Central memory CD4-positive, alpha-beta T cell (primary cell): ENCODE measurements around the gene KRTAP19-2.
"Not testable (repeated sequence)": the region's sequence is repeated elsewhere in the genome, so short reads cannot be mapped to it uniquely, and the experiment has no call there.

ENCODE experiments used
- DNase-seq: peaks from one replicate; pipeline ENCODE4 v3.0.0; 2022
- total RNA-seq, 3 experiments: gene quantifications; one replicate each; lab custom pipeline; 2026; lab: John Stamatoyannopoulos, UW

The KRTAP19-2 gene, protein sequence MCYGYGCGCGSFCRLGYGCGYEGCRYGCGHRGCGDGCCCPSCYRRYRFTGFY
- total RNA-seq: 0 reads per million in 3 experiments

DNA sequence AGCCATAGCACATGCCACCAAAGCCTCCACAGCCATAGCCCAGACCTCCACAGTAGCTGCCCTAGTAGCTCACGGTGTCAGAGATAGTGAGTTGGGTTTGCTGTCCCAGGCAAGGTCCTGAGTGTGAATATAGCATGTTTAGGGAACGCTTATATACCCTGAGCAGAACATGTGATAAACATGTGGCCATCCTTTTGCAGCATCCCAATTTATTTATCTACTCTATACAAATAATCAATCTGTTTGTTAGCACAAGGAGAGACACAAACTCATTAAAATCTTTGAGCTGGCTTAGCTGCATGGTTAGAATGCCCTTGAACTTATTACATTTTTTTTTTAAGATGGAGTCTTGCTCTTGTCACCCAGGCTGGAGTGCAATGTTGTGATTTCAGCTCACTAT, at the start of gene KRTAP19-2:
KRTAP19-2 (minus strand) TSS at position 101 of the 400 bp plus-strand sequence; CDS start at position 13, 88 bp downstream.
- DNase-seq: no peak

DNA sequence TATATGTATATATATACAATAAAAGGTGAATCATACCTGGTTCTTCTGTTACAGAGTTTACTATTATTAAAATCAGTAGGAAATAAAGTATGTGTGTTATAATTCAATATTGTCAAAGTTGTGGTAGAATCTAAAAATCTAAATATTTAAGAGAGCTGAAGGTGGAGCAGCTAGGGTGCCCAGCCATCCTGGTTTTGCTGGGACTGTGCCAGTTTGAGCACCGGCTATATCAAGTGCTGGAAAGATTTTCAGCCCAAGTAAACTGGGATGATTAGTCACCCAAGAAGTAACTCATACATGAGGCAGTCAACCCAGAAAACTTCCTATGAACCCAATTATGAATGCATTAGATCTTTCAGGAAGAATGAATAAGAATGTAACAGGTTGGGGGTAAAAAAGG, 31.6 kb upstream of the KRTAP19-2 start:
- DNase-seq: no peak

DNA sequence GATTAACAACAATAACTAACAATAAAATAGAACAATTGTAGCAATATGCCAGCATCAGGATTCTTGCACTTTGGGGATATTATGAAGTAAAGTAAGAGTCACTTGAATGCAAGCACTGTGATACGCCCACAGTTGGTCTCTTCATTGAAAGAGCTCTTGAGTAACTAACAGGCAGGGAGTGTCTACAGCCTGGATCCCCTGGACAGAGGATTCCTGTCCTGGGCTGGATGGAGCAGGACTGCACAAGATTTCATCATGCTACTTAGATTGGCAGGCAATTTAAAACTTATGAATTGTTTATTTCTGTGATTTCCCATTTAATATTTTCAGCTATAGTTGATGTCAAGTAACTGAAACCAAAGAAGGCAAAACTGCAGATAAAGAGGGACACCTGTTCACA, 28.4 kb upstream of the KRTAP19-2 start:
- no peak for DNase-seq

DNA sequence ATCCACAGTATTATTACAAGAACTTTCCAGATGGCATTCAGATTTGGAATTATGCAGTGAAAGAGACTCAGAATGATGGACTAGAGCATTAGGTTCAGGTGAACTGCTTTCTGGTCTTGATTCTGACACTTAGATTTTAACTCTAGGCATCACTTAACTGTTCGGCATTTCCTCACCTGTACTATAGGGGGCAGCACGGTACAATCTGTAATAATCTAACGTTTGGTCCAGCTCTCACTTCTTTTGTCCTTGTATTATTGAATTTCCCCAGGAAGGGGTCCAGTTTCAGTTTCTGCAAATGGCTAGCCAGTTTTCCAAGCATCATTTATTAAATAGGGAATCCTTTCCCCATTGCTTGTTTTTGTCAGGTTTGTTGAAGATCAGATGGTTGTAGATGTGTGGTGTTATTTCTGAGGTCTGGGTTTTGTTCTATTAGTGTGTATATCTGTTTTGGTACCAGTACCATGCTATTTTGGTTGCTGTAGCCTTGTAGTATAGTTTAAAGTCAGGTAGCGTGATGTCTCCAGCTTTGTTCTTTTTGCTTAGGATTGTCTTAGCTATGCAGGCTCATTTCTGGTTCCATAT, 18.5 kb upstream of the KRTAP19-2 start:
- DNase-seq: not testable (repeated sequence)

DNA sequence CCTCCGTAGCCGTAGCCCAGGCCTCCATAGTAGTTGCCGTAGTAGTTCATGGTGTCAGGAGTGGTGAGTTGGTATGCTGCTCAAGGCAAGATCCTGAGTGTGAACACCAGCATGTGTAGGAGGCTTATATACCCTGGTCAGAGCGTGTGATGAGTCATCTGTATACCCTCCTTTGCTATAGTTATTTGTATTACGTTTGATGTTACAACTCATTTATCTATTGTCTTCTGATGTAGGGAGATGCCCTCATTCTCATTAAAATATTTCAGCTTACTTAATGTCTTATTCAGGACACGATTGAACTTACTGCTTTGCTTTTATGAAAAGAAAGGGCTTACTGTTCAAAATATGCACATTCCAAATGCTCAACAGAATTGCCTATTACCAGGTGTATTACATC, 14.8 kb upstream of the KRTAP19-2 start, which contains the start of gene KRTAP19-5:
KRTAP19-5 (minus strand) TSS at position 101 of the 400 bp plus-strand sequence; CDS start at position 50, 51 bp downstream.
- DNase-seq: no peak

DNA sequence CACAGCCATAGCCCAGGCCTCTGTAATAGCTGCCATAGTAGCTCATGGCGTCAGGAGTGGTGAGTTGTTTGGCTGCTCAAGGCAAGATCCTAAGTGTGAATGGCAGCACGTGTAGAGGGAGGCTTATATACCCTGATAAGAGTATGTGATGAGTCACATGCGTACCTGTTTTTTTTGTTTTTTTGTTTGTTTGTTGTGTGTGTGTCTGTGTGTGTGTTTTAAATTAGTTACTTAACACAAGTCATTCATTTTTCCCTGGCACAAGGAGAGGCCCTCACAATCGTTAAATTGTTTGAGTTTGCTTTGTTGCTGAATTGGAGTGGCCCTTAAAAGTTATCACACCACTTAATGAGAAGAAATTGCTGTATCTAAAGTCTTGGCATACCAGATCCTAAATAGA, 9.8 kb upstream of the KRTAP19-2 start, which contains the start of gene KRTAP19-4:
KRTAP19-4 (minus strand) TSS at position 101 of the 400 bp plus-strand sequence; CDS start at position 46, 55 bp downstream.
- DNase-seq: no peak

DNA sequence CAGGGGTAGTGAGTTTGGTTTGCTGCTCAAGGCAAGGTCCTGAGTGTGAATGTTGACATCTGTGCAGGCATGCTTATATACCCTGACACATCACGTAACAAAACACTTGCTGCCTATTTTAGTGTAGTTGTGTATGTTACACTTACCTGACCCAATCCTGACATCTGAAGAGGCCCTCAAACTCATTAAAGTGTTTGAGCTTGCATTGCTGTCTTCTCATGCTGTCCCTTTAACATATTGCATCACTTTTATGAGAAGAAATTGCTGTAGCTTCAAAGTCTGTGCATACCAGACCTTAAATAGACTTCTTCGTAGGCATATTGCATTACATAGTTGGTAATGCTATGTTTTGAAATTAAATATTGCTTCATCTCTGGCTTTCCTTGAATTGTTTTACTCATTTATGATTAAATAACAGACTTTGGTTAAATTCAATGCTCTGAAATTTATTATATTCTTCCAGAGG, 4.8 kb upstream of the KRTAP19-2 start, which contains the start of gene KRTAP19-3:
KRTAP19-3 (minus strand) TSS at position 51 of the 466 bp plus-strand sequence. CDS start 56 bp downstream, outside the sequence.
- no peak for DNase-seq

DNA sequence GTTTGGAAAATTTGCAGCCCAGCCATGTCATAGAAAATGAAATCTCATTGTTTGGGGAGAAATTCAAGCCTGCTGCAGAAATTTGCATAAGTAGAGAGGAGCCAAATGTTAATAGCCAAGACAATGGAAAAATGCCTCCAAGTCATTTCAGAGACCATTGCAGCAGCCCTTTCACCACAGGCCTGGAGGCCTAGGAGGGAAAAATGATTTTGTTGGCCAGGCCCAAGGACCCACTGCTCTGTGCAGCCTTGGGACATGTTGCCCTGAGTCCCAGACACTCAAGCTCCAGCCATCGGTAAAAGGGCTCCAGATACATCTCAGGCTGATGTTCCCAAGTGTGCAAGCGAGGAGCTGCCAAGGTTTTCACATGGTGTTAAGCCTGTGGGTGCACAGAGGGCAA, 1.1 kb downstream of the KRTAP19-2 start:
- no peak for DNase-seq

DNA sequence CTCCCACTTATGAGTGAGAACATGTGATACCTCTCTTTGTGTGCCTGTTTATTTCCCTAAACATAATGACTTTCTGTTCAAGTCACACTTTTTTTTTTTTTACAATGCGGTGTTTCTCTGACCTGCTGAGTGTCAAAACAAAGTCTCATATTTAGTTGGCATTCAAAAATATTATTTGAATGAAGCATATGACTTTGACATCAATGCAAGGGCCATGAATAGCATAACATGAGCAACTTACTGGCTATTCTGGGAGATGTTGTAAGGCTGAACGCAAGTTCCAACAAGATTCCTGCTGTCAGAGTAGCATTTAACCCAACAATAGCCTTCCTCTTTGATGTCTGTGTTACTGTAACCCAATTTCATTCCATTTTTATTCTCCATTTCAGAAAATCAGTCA, 5.1 kb downstream of the KRTAP19-2 start:
- no peak for DNase-seq

DNA sequence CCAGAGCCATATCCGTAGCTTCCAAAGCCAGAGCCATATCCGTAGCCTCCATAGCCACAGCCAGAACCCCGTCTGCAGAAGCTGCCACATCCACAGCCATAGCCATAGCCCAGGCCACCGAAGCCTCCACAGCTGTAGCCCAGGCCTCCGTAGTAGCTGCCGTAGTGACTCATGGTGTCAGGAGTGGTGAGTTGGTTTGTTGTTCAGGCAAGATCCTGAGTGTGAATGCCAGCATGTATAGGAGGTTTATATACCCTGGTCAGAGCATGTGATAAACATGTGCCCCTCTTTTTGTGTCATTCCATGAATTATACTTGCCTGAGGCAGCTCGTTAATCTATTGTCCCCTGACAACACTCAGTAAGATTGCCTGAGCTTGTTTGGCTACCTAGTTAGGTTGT, 7.1 kb downstream of the KRTAP19-2 start, which contains the start of gene KRTAP19-1:
KRTAP19-1 (minus strand) TSS at position 223 of the 400 bp plus-strand sequence; CDS start at position 173, 50 bp downstream.
- DNase-seq: no peak

DNA sequence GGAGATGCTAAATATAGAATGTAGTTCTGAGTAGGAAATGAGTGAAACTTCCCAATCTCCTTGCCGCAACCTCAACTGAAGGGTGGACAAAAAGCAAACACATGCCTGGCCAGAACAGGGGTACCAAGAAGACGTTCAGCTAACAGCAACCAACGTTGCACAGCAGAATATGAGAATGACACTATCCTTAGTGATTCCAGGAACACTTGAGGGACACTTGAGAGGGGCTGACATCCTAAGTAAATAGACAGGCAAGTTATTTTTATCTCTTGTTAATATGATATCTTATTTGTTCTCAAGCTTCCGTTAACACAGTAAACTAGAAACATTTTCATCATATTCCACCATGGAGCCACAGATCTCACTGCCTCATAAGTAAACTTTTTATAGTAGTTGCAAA, 8.0 kb downstream of the KRTAP19-2 start:
- DNase-seq: no peak

DNA sequence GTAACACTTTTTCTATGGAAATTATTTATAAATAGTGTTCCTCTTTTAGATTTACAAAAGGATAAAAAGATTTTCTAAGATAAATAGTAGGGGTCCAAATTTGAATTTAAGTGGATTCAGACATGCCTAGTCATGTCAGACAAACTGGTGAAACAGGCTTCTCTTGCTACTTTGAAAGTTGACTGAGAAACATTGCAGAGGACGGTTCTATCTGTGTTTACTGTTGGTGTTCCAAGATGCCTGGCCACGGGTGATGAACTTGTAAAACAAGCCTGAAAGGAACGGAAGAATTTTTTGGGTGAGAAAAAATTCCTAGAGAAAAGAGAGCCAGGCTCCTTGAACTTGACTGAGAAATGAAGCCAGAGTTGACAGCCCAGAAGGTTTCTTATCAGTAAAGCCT, 9.2 kb downstream of the KRTAP19-2 start:
- no peak for DNase-seq

DNA sequence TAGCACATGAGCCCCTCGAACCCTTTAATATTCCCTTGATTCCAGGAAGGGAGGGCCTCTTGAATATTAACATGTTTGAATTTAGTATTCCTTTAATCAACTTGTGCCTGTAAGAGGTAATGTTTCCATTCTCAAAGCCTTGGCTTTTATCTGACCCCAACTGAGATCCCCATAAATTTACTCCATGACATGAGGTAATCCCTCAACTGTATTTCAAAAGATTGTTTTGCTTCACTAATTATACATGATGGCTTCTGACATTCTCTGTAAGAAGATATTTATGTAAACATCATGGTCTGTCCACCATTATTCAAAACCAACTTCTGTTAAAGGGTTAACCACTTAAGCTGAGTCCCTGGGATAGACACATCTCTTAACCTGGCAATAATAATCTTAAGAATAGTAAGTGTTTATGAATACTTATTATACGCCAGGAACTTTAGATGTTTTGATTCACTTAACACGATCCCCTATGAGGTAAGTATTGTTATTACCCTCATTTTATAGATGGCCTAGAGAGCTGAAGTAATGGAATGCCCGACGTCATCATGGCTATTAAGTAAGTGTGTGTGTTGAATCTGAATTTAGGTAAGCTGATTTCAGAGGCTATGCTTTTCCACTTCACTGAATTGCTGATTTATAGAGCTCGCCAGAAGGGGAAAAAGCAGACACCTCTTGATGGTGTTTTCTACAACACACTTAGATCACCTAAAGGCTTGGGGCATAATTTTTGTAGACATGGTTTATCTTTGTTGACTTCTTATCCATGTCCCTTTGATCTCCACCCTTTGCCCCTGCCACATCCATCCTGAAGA, 18.1 kb downstream of the KRTAP19-2 start:
- DNase-seq: no peak

DNA sequence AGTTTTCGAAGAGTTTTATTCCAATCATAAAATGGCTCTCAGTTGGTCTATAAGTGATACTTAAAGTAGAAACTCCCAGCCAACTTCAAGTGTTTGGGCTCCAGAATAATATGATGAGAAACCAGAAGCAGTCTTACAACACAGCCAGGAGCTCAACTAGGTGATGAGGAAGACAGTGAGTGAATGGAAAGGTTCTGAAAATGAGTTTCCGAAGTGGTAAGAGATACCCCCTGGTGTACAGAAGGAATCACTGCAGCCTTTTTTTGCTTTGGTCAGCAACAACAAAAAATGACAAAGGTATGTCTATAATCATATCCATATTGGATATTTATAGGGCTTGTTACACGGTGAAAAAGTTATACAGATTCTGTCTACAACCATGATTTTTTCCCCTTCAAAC, 23.5 kb downstream of the KRTAP19-2 start:
- no peak for DNase-seq

DNA sequence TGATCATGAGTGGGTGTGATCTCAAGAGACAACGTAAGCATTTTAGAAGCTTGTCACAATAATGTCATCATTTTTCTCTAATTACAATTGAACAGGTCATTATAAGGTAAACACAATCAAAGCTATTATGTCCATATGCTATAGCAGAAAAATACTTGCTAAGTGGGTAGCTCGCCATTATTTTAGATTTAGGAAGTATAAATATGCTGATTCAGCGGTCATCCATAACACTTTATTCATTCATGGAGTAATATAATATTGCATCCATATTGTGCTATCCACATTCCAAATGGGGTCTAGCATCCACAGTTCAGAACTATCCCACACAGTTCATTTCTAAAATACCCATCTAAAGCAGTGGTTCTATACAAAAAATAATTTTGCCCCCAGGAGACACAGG, 38.7 kb downstream of the KRTAP19-2 start:
- DNase-seq: no peak

DNA sequence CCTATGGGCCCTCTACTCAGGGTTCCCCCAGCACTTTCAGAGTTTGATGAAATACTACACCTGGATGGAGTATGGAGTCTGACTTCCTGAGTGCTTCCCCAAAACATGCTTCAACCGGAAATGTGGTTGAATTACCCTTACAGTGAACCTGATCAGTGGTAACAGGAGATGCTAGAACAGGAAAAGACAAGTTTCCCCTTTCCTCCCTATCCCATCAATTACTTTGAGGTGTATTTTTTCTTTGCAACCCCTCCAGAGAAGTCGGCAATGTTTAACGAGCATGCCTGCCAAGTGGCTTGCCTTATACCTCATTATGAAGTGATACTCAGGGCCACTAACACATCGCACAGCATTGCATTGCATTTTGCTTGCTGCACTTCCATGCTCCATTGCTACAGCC, 40.2 kb downstream of the KRTAP19-2 start:
- no peak for DNase-seq

DNA sequence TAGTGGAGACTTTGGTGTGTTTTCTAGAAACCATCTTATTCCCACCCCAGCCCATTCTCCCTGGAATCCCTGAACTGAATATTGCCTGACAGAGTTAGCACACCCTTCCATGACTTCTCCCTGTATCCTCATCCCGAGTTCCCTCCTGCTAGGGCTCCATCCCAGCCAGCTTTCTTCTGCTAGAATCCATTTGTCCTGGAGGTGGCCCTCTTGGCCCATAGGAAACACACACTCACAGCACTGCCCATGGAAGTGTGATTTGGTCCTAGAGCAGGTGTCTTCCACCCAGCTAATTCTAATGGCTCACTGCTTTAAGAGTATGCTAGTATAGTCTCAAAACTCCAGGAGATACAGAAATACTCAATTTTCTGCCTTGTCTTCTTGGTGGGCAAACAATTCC, 43.0 kb downstream of the KRTAP19-2 start:
- DNase-seq: no peak

DNA sequence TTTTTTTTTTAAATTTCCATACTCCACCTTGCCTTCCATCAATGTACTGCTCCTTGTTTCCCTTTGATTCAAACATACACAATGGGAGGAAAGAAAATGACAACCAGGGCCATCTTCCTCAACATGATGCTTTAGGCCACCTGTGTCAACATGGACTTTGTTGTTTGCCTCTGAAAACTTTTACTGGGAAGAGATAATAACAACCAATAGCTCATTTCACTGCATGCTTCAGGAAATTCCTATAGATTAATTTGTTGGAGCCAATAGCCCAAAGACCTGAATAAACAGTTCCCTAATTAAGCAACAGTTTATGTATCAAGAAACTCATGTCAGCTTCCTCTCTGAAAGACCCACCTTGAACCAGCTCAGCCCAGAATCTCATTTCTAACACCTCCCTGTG, 44.0 kb downstream of the KRTAP19-2 start:
- DNase-seq: no peak

DNA sequence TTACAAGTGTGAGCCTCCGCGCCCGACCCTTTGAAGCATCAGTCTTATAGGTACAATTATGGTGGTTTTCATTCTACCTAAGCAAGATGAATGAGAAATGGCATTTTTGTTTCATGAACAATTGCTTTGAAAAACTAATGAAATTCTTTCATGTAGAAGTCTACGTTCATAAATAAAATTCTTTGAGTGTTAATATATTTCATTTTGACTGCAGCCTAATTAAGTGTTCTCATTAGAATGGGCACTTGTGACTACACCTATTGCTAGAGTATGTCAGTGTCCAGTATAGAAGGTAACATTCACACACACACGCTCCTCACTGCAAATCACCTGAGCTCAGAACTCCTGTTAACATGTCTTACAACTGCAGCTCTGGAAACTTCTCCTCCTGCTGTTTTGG, 47.3 kb downstream of the KRTAP19-2 start, which contains the start of gene KRTAP15-1:
KRTAP15-1 (plus strand) TSS at position 301 of the 400 bp plus-strand sequence; CDS start at position 354, 53 bp downstream.
- DNase-seq: no peak
